Sigmoid colon (tissue), 4 donors: ENCODE measurements around the gene NPIPB2.

Experiments used
- POLR2AphosphoS5 ChIP-seq, 4 donors: sonication (generic); formaldehyde crosslinking; IDR thresholded peaks; one replicate each; pipeline ENCODE4 v1.6.1; 2017; ENCODE audit warnings: antibody characterized with exemption in 4 of 4
- TF ChIP-seq, protein P1 (sequence below), 4 experiments: fragments of 450-650 bp in 3 of 4; fragments of 200-600 bp in 1 of 4; IDR thresholded peaks; one replicate each; pipeline ENCODE4 v1.5.1; 2016 to 2019; ENCODE audit warnings: antibody characterized with exemption in 4 of 4, mild to moderate bottlenecking in 3 of 4, moderate library complexity in 2 of 4

DNA sequence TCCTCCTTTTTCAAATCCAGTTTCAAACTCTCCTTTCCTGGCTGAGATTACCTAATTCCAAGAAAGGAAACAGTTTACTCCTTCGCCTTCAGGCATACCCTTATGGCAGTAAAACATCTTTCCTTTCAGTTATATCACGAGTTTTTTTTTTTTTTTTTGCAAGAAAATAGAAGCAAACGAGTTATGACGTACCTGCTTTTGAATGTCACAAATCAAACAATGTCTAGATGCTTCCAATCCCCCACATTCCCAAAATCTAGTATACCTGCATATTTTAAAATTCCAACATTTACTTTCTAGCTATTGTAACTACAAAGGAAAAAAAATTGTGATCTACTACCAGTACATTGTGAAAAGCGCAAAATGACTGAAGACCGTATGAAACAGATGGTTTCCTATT, 55.0 kb downstream of the NPIPB2 start:
- TF ChIP-seq, protein P1, sequence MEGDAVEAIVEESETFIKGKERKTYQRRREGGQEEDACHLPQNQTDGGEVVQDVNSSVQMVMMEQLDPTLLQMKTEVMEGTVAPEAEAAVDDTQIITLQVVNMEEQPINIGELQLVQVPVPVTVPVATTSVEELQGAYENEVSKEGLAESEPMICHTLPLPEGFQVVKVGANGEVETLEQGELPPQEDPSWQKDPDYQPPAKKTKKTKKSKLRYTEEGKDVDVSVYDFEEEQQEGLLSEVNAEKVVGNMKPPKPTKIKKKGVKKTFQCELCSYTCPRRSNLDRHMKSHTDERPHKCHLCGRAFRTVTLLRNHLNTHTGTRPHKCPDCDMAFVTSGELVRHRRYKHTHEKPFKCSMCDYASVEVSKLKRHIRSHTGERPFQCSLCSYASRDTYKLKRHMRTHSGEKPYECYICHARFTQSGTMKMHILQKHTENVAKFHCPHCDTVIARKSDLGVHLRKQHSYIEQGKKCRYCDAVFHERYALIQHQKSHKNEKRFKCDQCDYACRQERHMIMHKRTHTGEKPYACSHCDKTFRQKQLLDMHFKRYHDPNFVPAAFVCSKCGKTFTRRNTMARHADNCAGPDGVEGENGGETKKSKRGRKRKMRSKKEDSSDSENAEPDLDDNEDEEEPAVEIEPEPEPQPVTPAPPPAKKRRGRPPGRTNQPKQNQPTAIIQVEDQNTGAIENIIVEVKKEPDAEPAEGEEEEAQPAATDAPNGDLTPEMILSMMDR (IDR thresholded peaks at IDR 0.05), result no peak
- TF ChIP-seq POLR2AphosphoS5 (IDR thresholded peaks at IDR 0.05), result no peak
